ENCODE data around the gene KISS1R. TPM values are rescaled to one million over a fixed set of nuclear protein-coding genes. Genes with fewer than 3 reads are reported as not detected.
"Not testable (repeated sequence)": the region's sequence is repeated elsewhere in the genome, so short reads cannot be mapped to it uniquely, and the experiment has no call there.

Gene KISS1R
- total and polyA plus RNA-seq, 3 experiments from 2014 or later: 0.49 to 2.3 (median 1.2) TPM

GRCh38 chr19:953445-954271 lies 36.5 kb downstream of the KISS1R start:
- H3K27ac ChIP-seq (ENCODE audit: low read depth, low read length): peak overlapping the region; percentile 73
- CTCF ChIA-PET: interaction anchor here (0.5 kb wide), 1 partner anchor 12 kb away, joined by 3 read pairs; no protein-coding TSS in a partner anchor
- POLR2A ChIA-PET: no interaction called here
- Mint-ChIP-seq H3K36me3 (no peaks in the 10 kb centered on the region), H3K4me3 (peak overlapping the region in 6 of 7 donors; percentile 41 to 81 (median 50)), H3K27ac (peak overlapping the region in 2 of 8 donors; percentile 64 to 74), H3K9me3 (no peaks in the 10 kb centered on the region), H3K27me3 (no peaks in the 10 kb centered on the region), H3K4me1 (peaks cover 0 to 26% (median 2%) of the 10 kb centered on the region in 3 donors)
- H3K36me3 ChIP-seq (ENCODE audit: insufficient read depth, low read length): no peaks in the 10 kb centered on the region
- no peaks in the 10 kb centered on the region for H3K9me3 ChIP-seq (ENCODE audit: low read length)
- H3K4me3 ChIP-seq (ENCODE audit: low read length): peak overlapping the region; percentile 26
- DNase-seq: no peak
- peaks cover 19% of the 10 kb centered on the region for H3K4me1 ChIP-seq (ENCODE audit: insufficient read depth, low read length)
- no peaks in the 10 kb centered on the region for H3K27me3 ChIP-seq (ENCODE audit: insufficient read depth, low read length, poor library complexity, severe bottlenecking)

GRCh38 chr19:954272-954671 lies 37.1 kb downstream of the KISS1R start:
- DNase-seq: no peak
- Mint-ChIP-seq H3K27me3 (no peaks in the 10 kb centered on the region), H3K36me3 (no peaks in the 10 kb centered on the region), H3K4me3 (no peak overlapping the region), H3K27ac (no peak overlapping the region), H3K9me3 (no peaks in the 10 kb centered on the region), H3K4me1 (peaks cover 0 to 26% (median 2%) of the 10 kb centered on the region in 3 donors)
- H3K36me3 ChIP-seq (ENCODE audit: insufficient read depth, low read length): no peaks in the 10 kb centered on the region
- ChIA-PET POLR2A (no interaction called here), CTCF (no interaction called here)
- H3K27ac ChIP-seq (ENCODE audit: low read depth, low read length): peak overlapping the region; percentile 57
- peaks cover 19% of the 10 kb centered on the region for H3K4me1 ChIP-seq (ENCODE audit: insufficient read depth, low read length)
- H3K4me3 ChIP-seq (ENCODE audit: low read length): no peak overlapping the region
- no peaks in the 10 kb centered on the region for H3K9me3 ChIP-seq (ENCODE audit: low read length)
- H3K27me3 ChIP-seq (ENCODE audit: insufficient read depth, low read length, poor library complexity, severe bottlenecking): no peaks in the 10 kb centered on the region

- no peaks in the 10 kb centered on the region for H3K27me3 ChIP-seq (ENCODE audit: insufficient read depth, low read length, poor library complexity, severe bottlenecking)
- Mint-ChIP-seq H3K27me3 (no peaks in the 10 kb centered on the region), H3K4me1 (peaks cover 0 to 26% (median 2%) of the 10 kb centered on the region in 3 donors), H3K27ac (peak overlapping the region in 1 of 8 donors; percentile 75), H3K36me3 (peaks cover 0 to 2% (median 0%) of the 10 kb centered on the region in 3 donors), H3K4me3 (no peak overlapping the region), H3K9me3 (no peaks in the 10 kb centered on the region)
- CTCF ChIA-PET: interaction anchor here (0.5 kb wide), 1 partner anchor 99 kb away, joined by 3 read pairs; no protein-coding TSS in a partner anchor
- H3K9me3 ChIP-seq (ENCODE audit: low read length): no peaks in the 10 kb centered on the region
- peaks cover 19% of the 10 kb centered on the region for H3K4me1 ChIP-seq (ENCODE audit: insufficient read depth, low read length)
- no peak overlapping the region for H3K4me3 ChIP-seq (ENCODE audit: low read length)
- no peak for DNase-seq
- H3K27ac ChIP-seq (ENCODE audit: low read depth, low read length): peak overlapping the region; percentile 57
- H3K36me3 ChIP-seq (ENCODE audit: insufficient read depth, low read length): no peaks in the 10 kb centered on the region
- POLR2A ChIA-PET: no interaction called here
Observed at GRCh38 chr19:954672-955494, 37.8 kb downstream of the KISS1R start.

GRCh38 chr19:955803-956765 lies 39.0 kb downstream of the KISS1R start:
- POLR2A ChIA-PET: no interaction called here
- H3K27me3 Mint-ChIP-seq: no peaks in the 10 kb centered on the region

GRCh38 chr19:956766-957440 lies 39.8 kb downstream of the KISS1R start:
- no peak overlapping the region for H3K27ac ChIP-seq (ENCODE audit: low read depth, low read length)
- no peaks in the 10 kb centered on the region for H3K9me3 Mint-ChIP-seq
- ChIA-PET CTCF (interaction anchor here (0.7 kb wide), 1 partner anchor 27 kb away, joined by 3 read pairs; the partner anchor contains the start of gene WDR18), POLR2A (no interaction called here)
- H3K9me3 ChIP-seq (ENCODE audit: low read length): no peaks in the 10 kb centered on the region
- H3K36me3 Mint-ChIP-seq: peaks cover 0 to 2% (median 0%) of the 10 kb centered on the region in 3 donors
- peaks cover 0 to 18% (median 2%) of the 10 kb centered on the region in 3 donors for H3K4me1 Mint-ChIP-seq
- no peak overlapping the region for H3K4me3 ChIP-seq (ENCODE audit: low read length)
- H3K4me3 Mint-ChIP-seq: no peak overlapping the region
- H3K27me3 ChIP-seq (ENCODE audit: insufficient read depth, low read length, poor library complexity, severe bottlenecking): no peaks in the 10 kb centered on the region
- peaks cover 19% of the 10 kb centered on the region for H3K4me1 ChIP-seq (ENCODE audit: insufficient read depth, low read length)
- DNase-seq: no peak
- H3K27me3 Mint-ChIP-seq: no peaks in the 10 kb centered on the region
- H3K27ac Mint-ChIP-seq: no peak overlapping the region
- H3K36me3 ChIP-seq (ENCODE audit: insufficient read depth, low read length): no peaks in the 10 kb centered on the region

More at GRCh38 chr19:955803-956765, 39.0 kb downstream of the KISS1R start:
- H3K4me1 ChIP-seq (ENCODE audit: insufficient read depth, low read length): peaks cover 19% of the 10 kb centered on the region
- no peaks in the 10 kb centered on the region for H3K27me3 ChIP-seq (ENCODE audit: insufficient read depth, low read length, poor library complexity, severe bottlenecking)
- no peaks in the 10 kb centered on the region for H3K9me3 Mint-ChIP-seq
- H3K4me3 ChIP-seq (ENCODE audit: low read length): no peak overlapping the region
- H3K36me3 Mint-ChIP-seq: peaks cover 0 to 2% (median 0%) of the 10 kb centered on the region in 3 donors
- H3K27ac ChIP-seq (ENCODE audit: low read depth, low read length): no peak overlapping the region
- H3K4me1 Mint-ChIP-seq: peaks cover 0 to 23% (median 2%) of the 10 kb centered on the region in 3 donors
- H3K27ac Mint-ChIP-seq: peak overlapping the region in 1 of 8 donors; percentile 21
- no peaks in the 10 kb centered on the region for H3K9me3 ChIP-seq (ENCODE audit: low read length)
- no peak for DNase-seq
- H3K36me3 ChIP-seq (ENCODE audit: insufficient read depth, low read length): no peaks in the 10 kb centered on the region
- H3K4me3 Mint-ChIP-seq: no peak overlapping the region
- CTCF ChIA-PET: interaction anchor here (0.7 kb wide), 1 partner anchor 28 kb away, joined by 3 read pairs; the partner anchor contains the start of gene WDR18

- H3K36me3 Mint-ChIP-seq; H3K9me3 ChIP-seq (ENCODE audit: low read length); H3K9me3 Mint-ChIP-seq; H3K36me3 ChIP-seq (ENCODE audit: insufficient read depth, low read length); H3K27ac ChIP-seq (ENCODE audit: low read depth, low read length); H3K27me3 Mint-ChIP-seq; H3K4me3 ChIP-seq (ENCODE audit: low read length); H3K27ac Mint-ChIP-seq; CTCF ChIA-PET; H3K4me3 Mint-ChIP-seq; POLR2A ChIA-PET; DNase-seq; H3K27me3 ChIP-seq (ENCODE audit: insufficient read depth, low read length, poor library complexity, severe bottlenecking): not testable (repeated sequence)
- H3K4me1 Mint-ChIP-seq: peaks cover 0 to 15% (median 1%) of the 10 kb centered on the region in 3 donors
- peaks cover 14% of the 10 kb centered on the region for H3K4me1 ChIP-seq (ENCODE audit: insufficient read depth, low read length)
Observed at GRCh38 chr19:957578-957977, 40.4 kb downstream of the KISS1R start.

Data from CD8-positive, alpha-beta memory T cell (primary cell).